Stimulated activated CD4-positive, alpha-beta T cell treated with anti-CD3 and anti-CD28 coated beads, Interleukin-4, amount 100 ng/mL, for 1 hour (primary cell): ENCODE measurements around the gene ATAT1.

ENCODE experiments used
- DNase-seq: peaks from one replicate; pipeline ENCODE4 v3.0.0-alpha.2; 2020

The ATAT1 gene

DNA sequence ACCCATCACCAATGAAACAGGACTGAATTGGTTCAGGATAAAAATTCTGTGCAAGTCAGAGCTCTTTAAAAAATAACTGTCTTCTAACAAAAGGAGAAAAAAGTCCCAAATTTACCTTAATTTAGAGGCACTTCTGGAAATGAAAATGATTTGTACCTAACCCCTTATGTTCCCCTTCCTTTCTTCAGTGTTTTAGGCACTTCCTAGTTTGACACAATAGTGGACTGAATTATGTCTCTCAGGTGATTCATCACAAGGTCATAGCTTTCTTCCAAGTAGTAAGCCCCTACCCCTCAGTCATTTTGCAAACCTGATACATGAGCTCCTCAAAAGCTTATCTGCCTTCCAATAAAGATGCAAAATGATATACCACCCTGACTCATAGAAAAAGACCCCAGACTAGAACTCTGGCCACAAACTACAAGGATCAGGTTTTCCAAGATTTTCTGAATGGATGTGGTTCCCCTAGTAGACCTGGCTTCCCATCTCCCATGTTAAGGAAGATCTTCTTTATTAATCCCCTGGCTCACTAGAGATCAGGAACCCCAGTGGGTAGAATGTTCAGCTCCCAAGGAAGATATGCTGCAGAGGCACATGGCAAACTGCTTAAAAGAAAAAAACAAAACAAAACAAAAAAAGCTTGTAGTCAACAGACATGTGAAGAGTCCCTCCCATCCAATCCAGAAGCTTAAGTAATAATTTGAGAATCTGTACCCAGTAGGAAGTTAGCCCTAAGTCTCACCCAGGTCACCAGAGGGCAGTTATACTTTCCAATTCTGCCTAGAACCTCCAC lies 13.2 kb upstream of the ATAT1 start:
- DNase-seq = no peak

DNA sequence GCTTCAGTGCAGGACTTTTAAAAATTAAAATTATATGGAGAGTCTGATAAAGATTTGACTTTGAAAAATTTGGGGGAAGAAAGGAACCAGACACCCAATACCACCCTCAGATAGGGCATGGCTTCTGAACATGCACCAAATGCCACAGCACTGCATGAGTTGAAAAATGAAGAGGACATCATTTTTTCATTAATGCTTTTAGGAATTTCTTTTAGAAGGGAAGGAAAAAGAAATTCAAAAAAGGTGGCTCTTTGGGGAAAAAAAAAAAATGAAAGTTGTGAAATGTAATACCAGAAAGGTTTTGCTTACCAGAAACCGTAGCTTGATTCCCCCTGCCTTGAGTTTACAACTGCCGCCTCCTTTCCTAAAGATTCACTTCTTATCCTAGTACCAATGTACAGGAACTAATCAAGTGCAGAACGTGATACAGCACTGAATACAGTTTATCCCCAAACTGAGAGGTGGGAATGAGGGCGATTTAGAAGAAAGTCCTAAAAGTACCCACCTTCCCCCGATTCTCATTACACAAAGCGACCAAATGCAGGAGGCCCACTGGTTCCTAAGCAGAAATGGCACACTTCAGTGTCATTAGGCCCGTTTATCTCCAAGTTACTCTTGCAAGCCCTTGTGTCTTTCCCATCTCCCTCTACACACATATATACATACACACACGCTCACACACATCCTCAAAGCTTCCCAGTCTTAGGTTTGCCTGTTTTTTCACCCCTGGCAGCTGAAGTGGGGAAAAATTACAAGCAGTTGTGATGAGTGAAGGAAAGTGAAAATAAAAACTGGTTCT lies 12.4 kb upstream of the ATAT1 start:
- DNase-seq = no peak

DNA sequence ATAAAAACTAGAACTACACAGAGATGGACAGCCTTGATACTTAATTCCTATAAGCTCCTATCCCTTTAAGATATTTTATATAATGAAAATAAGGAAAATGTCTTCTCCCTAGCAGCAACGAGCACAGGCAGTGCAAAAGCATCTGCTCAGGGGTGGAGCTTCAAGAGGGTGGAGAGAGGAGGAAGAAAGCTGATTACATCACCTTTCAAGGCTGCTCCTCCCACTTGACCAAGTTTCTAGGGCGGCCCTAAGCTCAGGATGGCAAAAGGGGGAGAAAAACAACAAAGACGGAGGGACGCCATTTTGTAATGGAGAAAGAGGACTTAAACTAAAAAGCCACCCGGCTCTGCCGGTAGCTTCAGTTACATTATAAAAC lies 11.8 kb upstream of the ATAT1 start:
- peak; percentile 69 for DNase-seq

DNA sequence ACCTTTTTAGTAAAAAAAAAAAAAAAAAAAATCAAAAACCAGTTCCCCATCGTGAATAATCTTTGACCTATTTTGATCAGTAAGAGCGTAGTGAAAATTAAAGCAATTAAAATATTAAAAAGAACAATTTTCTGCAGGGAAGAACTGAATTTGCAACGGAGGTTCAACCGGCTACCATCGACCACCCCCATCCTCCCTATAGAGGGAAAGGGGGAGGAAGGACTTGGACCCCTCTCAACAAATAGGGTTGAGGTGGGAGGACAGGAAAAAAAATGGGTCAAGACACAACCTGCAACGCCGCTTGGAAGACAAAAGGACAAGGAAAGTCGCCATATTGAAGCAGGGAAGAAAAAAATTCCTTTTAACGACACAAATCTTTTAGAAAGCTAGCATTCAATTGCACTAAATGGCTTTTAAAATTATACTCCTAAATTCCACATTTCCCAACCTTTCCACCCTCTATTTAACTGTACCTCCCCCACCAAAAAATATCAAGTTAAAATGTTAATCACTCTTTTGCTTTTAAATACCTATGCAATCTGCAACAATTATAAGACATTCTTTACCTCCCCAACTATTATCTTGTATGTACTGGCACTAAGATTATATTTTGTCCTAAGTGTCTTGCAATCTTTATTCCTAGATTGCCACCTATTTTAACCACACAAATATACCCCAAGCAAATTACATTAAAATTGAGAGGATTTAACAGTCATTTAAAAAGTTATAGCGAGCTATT lies 11.3 kb upstream of the ATAT1 start:
- peak; percentile 23 for DNase-seq

DNA sequence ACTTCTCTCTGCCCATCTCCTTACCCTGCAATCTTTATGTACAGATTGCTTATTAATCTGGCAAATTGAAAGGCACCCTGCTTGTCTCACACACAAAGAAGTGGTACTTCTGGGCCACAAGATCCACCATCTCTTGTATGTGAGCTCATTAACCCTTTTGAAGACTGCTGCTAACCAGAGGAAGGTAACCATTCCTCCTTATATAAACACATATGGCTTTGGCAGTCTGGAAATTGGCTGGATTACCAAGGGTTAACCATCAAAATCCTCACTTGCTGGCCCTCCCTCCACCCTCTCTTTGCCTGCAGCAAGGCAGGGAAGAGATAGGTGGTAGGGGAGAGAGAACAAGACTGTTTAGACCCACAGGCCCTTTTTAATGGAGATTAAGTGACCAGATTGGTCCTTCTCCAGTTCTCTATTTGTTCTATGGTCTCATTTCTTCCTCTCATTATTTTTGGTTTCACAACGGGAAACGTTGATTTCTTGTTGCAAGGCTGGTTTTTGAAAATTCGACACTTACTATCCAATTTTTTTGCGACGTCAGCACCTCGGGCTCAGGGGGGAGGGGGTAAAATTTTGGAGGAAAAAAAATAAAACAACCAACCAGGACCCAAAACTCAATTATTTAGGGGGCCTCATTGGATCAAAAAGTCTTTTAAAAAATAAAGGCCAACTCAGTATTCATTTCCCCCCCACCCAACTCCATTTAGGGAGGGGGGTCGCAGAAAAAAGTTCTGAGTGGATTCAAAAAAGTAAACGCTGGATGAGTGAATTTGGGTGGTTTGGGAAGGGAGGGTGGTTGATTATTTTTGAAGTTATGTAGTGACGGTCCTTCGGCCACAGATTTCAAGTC lies 10.5 kb upstream of the ATAT1 start:
- peak; percentile 18 for DNase-seq

DNA sequence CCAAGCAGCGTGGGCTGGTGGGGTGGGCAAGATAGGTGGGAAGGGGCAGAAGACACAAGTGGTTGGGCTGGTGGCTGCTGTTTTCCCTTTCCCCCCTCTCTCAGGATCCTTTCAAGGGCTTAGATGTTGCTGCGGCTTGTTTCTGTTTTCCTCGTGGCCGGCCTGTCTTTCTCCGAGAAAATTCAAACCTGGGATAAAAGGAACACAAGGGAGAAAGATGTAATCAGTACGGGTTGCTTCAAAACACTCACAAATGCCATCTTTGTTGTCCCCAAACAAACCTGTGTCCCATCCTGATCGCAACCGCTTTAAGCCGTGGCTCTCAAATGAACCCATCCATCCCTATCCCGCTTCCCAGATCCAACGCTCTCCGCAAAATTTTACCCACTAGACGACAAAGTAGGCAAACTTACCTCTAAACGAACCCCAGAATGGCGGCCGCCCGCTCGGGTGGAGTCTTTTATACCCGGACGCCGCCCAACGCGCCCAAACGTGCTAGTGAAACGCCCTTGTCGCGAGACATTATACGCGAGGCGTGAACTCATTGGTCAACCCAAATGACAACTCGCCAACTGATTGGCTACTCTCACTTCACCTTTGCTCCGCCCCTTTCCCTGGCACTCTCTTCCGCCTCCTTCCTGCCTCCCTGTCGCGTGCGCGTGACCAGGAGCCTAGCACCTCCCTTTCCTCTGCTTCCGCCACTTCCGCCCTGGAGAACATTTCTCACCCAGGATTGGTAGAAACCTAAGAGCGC lies 9.7 kb upstream of the ATAT1 start, which contains the start of gene PPP1R10:
TSS of gene PPP1R10 (minus strand) at position 433 of the 754 bp plus-strand sequence. CDS start 7,299 bp downstream, outside the sequence.
- DNase-seq = peak; percentile 92

DNA sequence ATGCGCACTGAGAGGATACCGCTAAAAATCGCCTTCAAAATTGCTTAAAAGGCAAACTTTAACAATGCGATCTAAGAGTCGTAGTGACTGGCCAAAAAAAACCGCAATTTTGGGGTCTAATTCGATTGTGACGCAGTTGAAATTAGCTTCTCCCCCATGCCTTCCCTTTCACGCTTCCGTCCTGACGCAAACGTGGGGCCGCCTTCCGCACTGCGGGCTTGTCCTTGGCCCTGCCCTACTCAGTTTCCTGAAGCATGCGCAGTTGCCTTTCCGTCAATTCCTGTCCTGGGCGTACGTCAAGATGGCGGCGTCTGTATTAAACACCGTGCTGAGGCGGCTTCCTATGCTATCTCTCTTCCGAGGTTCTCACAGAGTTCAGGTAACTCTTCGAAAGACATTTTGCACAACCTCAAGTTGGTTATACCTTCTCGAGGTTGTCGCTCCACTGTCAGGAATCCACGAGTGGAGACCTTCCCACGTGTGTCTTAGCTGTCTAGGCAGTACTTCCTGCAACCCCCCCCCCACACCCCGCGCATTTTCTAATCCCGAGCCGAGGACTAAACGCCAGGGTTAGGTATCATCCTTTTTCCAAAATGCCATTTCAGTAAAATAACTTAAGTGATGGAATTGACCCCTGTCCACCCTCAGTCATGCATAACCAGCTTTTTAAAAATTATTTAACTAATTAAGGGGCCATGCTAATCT lies 9.0 kb upstream of the ATAT1 start, which contains the start of gene MRPS18B:
TSS of gene MRPS18B (plus strand) at position 276 of the 705 bp plus-strand sequence. CDS start at position 302, 26 bp downstream.
- peak; percentile 96 for DNase-seq

DNA sequence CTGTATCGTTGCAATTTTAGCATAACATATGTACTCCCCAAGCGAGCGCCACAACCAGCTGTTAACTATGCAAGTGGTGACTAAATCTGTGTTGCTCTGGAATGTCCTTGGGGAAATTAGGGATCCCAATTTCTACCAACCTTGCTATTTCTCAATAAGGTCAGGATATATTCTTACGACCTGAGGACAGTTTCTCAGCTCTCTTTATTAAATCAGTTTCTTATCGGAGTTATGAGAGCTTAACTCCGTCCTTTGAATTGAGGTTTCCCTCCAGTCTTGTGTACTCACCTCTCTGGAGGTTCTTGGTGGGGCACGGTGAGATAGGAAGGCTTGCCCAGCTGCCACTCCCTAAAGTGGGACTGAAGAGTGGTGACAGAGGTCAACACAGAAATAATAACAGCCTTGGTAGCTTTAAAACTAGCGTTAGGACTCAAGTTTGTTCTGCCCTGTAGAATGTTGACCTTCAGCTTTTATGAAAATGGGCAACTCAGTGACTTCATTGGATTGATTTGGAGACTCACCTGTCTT lies 8.3 kb upstream of the ATAT1 start:
- no peak for DNase-seq

DNA sequence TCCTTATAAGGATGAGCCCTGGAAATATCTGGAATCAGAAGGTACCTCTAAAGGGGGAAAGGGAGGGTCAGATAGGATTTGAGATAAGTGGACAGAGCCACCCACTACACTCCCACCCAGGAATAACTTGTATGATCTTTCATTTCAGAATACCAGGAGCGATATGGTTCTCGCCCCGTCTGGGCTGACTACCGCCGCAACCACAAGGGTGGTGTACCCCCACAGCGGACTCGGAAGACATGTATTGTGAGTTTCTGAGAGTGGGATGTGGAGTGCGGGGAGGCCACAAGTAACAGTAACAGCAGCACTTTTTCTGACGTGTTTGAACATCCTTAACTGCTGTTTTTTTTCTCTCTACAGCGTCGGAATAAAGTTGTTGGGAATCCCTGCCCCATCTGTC lies 7.1 kb upstream of the ATAT1 start:
- DNase-seq = no peak

DNA sequence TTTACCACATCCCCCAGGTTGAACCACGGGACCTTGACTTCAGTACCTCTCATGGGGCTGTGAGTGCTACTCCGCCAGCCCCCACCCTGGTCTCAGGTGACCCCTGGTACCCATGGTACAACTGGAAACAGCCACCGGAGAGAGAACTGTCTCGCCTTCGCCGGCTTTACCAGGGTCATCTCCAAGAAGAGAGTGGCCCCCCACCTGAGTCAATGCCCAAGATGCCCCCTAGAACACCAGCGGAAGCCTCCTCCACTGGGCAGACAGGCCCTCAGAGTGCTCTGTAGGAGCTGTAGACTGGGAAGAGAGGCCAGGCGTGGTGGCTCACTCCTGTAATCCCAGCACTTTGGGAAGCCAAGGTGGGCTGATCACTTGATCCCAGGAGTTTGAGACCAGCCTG lies 1.2 kb upstream of the ATAT1 start:
- DNase-seq = no peak

DNA sequence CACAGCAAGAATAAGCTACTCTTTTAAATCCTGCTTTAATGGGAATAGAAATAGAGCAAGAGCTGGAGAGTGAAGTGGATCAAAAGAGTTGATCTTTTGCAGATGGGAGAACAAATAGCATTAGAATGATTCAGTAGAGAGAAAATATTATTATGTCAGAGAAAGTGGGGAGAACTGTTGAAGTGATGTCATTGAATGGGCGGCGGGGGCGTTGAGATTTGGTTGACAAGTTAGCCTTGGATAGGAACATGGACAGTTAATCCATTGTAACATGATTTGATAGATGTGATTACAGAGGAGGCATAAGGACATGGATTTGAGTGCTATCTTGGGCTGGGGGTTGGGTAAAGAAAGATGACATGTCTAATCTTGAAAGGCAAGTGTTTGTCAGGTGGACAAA lies 9.2 kb downstream of the ATAT1 start:
- no peak for DNase-seq

DNA sequence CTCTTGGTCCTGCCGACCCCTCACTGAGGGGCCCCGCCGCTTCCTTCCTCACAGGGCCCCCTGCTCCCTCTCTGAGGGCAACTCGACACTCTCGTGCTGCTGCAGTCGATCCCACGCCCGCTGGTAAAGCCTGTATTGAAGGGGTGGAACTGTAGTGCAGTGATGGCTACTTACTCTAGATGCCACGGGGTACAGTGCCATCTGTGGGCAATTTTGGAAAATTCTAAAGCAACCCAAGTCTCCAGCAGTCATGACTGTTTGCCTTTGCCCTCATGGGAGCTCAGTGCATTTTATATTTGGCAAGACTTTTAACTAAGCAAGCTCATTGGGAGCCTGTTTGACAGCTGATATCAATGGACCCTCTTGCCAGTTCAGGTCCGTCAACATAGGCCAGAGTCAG lies 13.8 kb downstream of the ATAT1 start:
- DNase-seq = no peak

DNA sequence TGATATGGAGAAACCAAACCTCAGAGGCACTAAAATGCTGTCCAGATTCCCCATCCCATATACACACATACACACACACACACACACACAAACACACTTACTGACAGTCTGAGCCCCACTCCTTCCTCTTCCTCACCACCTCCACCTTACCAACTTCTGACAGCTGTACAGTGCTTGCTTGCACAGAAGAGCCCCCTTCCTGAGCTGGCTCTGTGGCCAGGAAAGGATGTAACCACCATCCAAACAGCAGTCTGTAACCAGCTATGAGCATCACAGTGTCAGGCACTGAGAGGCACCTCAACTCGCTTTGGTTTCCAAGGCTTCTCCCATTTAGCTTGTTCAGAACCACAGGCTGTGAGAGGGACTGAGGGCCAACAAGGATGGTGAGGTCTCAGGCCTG lies 14.4 kb downstream of the ATAT1 start:
- no peak for DNase-seq

DNA sequence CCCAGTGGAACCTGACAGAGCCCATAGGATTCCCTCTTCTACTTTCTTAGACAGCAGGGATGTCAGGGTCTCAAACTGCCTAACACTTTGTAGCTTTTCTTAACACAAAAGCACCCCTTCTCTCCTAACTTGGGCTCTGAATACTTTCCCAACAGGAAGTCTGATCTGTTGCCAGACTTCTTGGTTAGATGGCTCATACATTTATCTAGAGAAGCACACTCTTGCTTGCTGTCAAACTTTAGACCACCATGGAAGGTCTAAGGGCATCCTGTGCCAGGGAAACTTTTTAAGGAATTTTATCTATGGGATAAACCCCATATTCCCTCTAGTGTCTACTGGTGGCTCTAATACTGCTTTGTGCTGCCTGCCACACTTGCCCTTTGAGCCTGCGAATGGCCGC lies 17.0 kb downstream of the ATAT1 start:
- no peak for DNase-seq

DNA sequence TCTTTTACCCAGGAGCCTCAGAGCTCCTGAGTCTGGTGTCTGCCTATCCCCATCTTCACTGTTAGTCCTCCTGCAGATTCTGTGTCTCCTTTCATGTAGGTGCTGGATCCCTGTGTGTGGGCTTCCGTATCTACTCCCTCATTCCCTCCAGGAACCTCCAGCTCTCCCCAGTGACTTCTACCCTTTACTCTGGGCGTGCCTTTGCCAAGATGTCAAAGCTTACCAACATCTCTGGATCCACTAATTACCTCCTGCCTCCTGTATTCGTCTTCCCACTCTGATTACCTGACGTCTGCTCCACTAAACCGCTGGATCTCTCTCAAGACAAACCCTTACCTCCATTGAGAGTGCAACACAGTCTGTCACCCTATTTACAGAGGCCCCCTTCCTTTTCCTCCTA lies 18.1 kb downstream of the ATAT1 start:
- no peak for DNase-seq

DNA sequence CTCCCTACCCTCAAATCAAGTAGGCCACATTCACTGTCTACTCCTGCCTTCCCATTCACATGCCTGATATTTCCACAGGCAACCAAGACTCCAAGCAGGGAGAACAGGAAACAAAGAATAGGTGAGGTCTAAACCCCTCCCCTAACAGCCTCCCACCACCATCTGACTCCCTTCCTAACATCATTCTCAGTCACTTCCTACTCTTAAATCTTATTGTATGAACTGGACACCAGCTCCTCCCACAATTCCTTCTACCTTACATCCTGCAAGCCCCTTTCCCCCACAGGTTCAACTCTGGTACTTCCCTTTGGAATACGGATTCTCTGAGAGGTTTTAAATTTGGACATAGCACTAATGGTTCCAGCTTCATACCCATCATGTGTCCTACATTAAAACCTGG lies 19.3 kb downstream of the ATAT1 start:
- no peak for DNase-seq

DNA sequence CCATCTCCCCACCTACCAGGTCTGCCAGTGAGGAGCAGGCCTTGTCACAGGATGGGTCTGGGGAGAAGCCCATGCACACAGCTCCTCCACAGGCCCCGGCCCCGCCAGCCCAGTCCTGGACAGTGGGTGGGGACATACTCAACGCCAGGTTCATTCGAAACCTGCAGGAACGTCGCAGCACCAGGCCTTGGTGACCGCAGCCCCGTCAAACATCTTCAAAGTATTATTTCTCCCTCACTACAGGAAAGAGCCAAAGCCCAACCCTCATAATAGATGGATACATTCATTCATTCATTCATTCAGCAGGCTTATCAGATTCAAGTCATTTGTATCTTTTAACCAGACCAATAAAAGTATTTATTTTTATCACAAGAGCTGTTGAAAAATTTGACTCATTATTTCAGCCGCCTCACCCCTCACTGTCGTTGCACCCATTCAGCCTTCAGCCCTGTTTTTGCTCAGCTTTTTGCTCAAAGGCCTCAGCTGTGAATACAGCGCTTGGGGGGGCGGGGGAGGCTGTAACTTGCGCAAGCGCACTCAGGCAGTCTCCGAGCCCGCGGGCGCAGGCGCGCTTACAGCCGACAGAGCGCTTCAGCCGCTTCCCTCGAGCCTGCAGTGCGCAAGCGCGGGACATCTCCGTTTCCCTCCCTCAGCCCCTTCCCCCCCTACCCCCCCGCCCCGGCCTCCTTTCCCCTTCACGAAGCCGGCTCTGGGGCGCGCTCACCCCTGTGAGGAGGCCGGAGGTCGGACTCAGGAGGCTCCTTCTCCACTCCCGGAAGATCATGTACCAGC lies 20.0 kb downstream of the ATAT1 start, which contains the start of gene C6orf136:
TSS of gene C6orf136 (plus strand) at position 684 of the 792 bp plus-strand sequence. CDS start at position 783, 99 bp downstream.
- DNase-seq = peak; percentile 93

DNA sequence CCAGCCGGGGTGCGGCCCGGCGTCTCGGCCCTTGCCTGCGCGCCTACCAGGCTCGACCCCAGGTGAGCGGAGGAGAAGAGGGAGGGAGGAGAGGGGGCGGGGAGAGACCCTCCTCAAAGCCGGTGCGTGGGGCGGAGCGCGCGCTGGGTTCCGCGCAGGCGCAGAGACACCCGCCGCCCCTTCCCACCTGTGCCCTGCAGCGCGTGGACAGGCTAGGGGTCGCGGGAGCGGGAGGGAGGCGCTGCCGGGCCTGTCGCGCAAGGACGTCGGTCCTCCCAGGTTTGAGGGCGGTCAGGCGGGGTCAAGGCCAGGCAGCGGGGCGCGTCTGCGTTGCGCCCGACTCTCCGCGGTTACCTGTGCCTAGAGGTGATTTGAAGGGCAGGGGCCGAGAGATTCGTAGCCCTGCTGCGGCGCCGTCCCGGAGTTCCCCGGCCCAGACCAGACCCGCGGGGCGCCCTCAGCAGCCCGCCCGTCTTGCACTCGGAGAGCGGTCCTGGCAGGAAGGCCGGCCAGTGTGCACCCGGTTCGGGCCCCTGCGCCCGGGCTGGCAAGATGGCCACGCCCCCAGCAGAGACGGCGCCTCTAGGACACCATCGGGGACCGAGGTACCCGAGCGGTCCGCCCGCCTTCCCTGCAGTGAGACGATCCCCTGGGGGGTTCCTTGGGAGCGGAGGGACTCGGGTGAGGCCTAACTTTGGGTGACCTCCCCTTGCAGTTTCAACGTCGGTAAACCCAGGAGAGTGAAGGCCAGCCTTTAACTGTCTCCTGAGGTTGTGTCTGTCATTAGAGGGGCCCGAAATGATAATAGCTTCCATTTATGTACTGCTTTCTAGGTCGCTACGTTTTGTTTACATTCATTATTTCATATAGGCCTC lies 20.8 kb downstream of the ATAT1 start:
- DNase-seq = peak; percentile 78

DNA sequence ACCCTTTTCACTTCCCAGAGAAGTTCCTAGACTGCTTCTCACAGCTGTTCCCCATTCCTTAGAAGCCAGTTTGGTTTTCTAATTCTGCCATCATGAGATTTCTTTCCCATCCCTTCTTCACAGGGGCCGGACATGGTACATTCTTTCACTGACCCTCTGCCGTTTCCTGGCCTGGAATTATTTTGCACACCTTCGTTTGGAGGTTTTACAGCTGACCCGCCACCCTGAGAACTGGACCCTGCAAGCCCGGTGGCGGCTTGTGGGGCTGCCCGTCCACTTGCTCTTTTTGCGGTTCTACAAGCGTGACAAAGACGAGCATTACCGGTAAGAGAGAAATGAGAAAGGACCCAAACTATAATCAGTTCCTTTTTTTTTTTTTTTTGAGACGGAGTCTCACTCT lies 24.5 kb downstream of the ATAT1 start:
- DNase-seq = no peak
